Measurements from ENCODE around the gene CALM3. TPM values are rescaled to one million over a fixed set of nuclear protein-coding genes. Genes with fewer than 3 reads are reported as not detected.

Gene CALM3
- total and polyA plus RNA-seq, 2 of the 13 experiments (the other 11 are each of a cell fraction or from before 2014, with no cell fraction given): 239 to 258 TPM

GRCh38 chr19:46654621-46655152 lies 53.6 kb downstream of the CALM3 start (continued):
- TF ChIP-seq CBX2 (IDR thresholded peaks at IDR 0.05; ENCODE audit: low read depth, low read length) (no peak), CBX2 (CRISPR knock-in tag; IDR thresholded peaks at IDR 0.05; ENCODE audit: low read depth) (no peak), ARNTL (CRISPR knock-in tag; IDR thresholded peaks at IDR 0.05) (no peak), ELF4 (CRISPR knock-in tag; IDR thresholded peaks at IDR 0.05; ENCODE audit: borderline replicate concordance) (no peak), ZNF382 (CRISPR knock-in tag; IDR thresholded peaks at IDR 0.05; ENCODE audit: borderline replicate concordance) (no peak), ZNF572 (CRISPR knock-in tag; IDR thresholded peaks at IDR 0.05) (no peak), E2F5 (CRISPR knock-in tag; conservative IDR thresholded peaks at IDR 0.05) (no peak), MAZ (IDR thresholded peaks at IDR 0.05; ENCODE audit: borderline replicate concordance, low read depth, low read length) (no peak), MAZ (CRISPR knock-in tag; IDR thresholded peaks at IDR 0.05; ENCODE audit: low read depth) (no peak), FOXK2 (IDR thresholded peaks at IDR 0.05) (no peak), PREB (CRISPR knock-in tag; IDR thresholded peaks at IDR 0.05) (no peak)

GRCh38 chr19:46656541-46656940 lies 55.4 kb downstream of the CALM3 start:
- DNase-seq (ENCODE audit: low spot score): no peak
- POLR2A ChIA-PET: no interaction called here
- FAIRE-seq: no peak
- H3K27me3 ChIP-seq (ENCODE audit: control insufficient read depth in 1 of 2, insufficient read depth in 2 of 2, low read length in 2 of 2): peaks cover 4 to 29% of the 10 kb centered on the region in 2 experiments; a peak in 3 of 5 replicates
- no peaks in the 10 kb centered on the region for H3K9me3 ChIP-seq (ENCODE audit: low read length)
- no TSS peak for BruUV-seq (replicated peaks)
- peaks cover 28% of the 10 kb centered on the region for H3K4me1 ChIP-seq (ENCODE audit: insufficient read depth, low read length)
- H4K20me1 ChIP-seq (ENCODE audit: insufficient read depth, low read length): peaks cover 1% of the 10 kb centered on the region; the same call in 1 of the 2 replicates
- H3K36me3 ChIP-seq (replicated peaks in 1 of 2; ENCODE audit: control insufficient read depth in 1 of 2, insufficient read depth in 2 of 2, low read length in 2 of 2): no peaks in the 10 kb centered on the region
- no peak overlapping the region for H3K9ac ChIP-seq (ENCODE audit: insufficient read depth, low read depth, low read length)
- H3K27ac ChIP-seq (ENCODE audit: extremely low read length, insufficient read depth, low read length): no peak overlapping the region
- intact Hi-C loops (cut with micrococcal nuclease; ENCODE audit: unreplicated experiment) (no loop called here), in situ Hi-C loops (cut with HindIII; ENCODE audit: extremely low pct_ligation_motif_present, low pct_unique_long_range_greater_than_20kb) (no loop called here)
- H3K4me2 ChIP-seq (ENCODE audit: low read depth, low read length): no peak overlapping the region
- CTCF ChIA-PET (ENCODE audit: low intra/inter-chr PET ratio, low total read pairs): no interaction called here
- WGBS (ENCODE audit: low lambda C conversion rate): 60% methylated on average over 5 of the region's 5 CpGs
- H2AFZ ChIP-seq (ENCODE audit: low read length): no peak overlapping the region
- no peak overlapping the region for H3K4me3 ChIP-seq (replicated peaks in 1 of 3; ENCODE audit: insufficient read depth in 1 of 3, low read depth in 2 of 3, low read length in 3 of 3)
- no peaks in the 10 kb centered on the region for H3K79me2 ChIP-seq (ENCODE audit: insufficient read depth, low read length)
- no peak for ATAC-seq
- TF ChIP-seq SP1 (IDR thresholded peaks at IDR 0.05) (no peak), SP1 (CRISPR knock-in tag; IDR thresholded peaks at IDR 0.05) (no peak), ZNF367 (CRISPR knock-in tag; IDR thresholded peaks at IDR 0.05; ENCODE audit: borderline replicate concordance) (no peak), HINFP (CRISPR knock-in tag; IDR thresholded peaks at IDR 0.05; ENCODE audit: low read depth) (no peak), ZNF720 (CRISPR knock-in tag; IDR thresholded peaks at IDR 0.05) (no peak), ZNF781 (CRISPR knock-in tag; IDR thresholded peaks at IDR 0.05; ENCODE audit: borderline replicate concordance, not compliant biosample characterization) (no peak), ZNF543 (CRISPR knock-in tag; IDR thresholded peaks at IDR 0.05) (no peak), ZKSCAN1 (IDR thresholded peaks at IDR 0.05; ENCODE audit: low read length) (no peak), ZFP37 (CRISPR knock-in tag; IDR thresholded peaks at IDR 0.05; ENCODE audit: borderline replicate concordance) (no peak), ZBTB26 (CRISPR knock-in tag; IDR thresholded peaks at IDR 0.05; ENCODE audit: borderline replicate concordance) (no peak)

Data from HepG2 (cell line).